Retinal pigment epithelial cell (primary cell): ENCODE data around the gene CFAP20DC.

Experiments used
- DNase-seq: peaks from one replicate; pipeline ENCODE4 v3.0.0-alpha.2; 2010; ENCODE audit warnings: low read depth
- H3K4me3 ChIP-seq: 2 replicates; pipeline ENCODE4 v1.5.1; 2011; ENCODE audit warnings: mild to moderate bottlenecking, low read length, control low read depth, moderate library complexity
- TF ChIP-seq, protein P1 (sequence below): conservative IDR thresholded peaks from 2 replicates; pipeline ENCODE4 v1.5.1; 2011; ENCODE audit warnings: low read depth, low read length, control low read depth, inconsistent platforms

CFAP20DC gene

GRCh38 chr3:58880182-58880581 is 169.6 kb downstream of the CFAP20DC start:
- TF ChIP-seq, protein P1, sequence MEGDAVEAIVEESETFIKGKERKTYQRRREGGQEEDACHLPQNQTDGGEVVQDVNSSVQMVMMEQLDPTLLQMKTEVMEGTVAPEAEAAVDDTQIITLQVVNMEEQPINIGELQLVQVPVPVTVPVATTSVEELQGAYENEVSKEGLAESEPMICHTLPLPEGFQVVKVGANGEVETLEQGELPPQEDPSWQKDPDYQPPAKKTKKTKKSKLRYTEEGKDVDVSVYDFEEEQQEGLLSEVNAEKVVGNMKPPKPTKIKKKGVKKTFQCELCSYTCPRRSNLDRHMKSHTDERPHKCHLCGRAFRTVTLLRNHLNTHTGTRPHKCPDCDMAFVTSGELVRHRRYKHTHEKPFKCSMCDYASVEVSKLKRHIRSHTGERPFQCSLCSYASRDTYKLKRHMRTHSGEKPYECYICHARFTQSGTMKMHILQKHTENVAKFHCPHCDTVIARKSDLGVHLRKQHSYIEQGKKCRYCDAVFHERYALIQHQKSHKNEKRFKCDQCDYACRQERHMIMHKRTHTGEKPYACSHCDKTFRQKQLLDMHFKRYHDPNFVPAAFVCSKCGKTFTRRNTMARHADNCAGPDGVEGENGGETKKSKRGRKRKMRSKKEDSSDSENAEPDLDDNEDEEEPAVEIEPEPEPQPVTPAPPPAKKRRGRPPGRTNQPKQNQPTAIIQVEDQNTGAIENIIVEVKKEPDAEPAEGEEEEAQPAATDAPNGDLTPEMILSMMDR = no peak
- no peak overlapping the region for H3K4me3 ChIP-seq
- no peak for DNase-seq

DNA sequence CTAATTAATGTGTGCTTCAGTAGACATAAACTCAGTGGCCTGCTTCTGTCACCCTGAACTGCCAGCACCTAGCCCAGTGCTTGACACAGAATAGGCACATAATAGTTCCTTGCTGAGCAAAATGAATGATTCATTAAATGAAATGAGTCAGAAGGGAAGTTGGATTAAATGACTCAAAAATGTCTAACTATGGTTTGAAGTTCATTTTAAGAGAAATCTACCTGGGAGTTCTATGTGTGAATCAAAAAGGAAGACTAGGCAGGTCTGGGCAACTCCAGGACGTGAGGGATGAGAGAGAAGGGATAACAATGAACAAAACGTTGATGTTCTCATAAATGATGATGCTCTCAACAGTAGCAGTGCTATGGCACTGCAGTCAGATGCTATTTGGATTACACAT is 175.0 kb downstream of the CFAP20DC start:
- DNase-seq = no peak
- H3K4me3 ChIP-seq = no peak overlapping the region
- TF ChIP-seq, protein P1 = no peak

- TF ChIP-seq, protein P1 = no peak
- no peak for DNase-seq
- no peak overlapping the region for H3K4me3 ChIP-seq
These were observed 175.5 kb downstream of the CFAP20DC start for GRCh38 chr3:58874248-58874741.

GRCh38 chr3:58868097-58868779 is 181.6 kb downstream of the CFAP20DC start:
- no peak overlapping the region for H3K4me3 ChIP-seq
- DNase-seq = no peak
- TF ChIP-seq, protein P1 = no peak

GRCh38 chr3:58867621-58868020 is 182.2 kb downstream of the CFAP20DC start:
- TF ChIP-seq, protein P1 = no peak
- no peak overlapping the region for H3K4me3 ChIP-seq

DNA sequence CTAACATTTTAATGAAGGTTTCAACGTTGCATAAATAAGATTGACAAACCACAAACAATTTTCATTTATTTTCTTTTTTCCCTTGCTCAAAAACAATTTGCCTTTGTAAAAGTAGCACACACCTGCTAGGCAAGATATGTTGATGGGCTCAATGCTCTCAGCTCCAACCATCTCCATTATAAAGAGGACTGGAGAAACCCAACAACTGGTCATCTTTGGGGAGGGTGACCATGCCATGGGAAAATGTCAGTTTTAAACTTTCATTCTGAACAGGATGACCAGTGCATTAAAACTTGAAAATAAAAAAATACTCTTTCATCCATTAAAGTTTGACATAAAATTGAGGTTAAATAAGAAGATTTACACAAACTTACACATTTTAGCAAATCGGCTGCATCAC is 183.7 kb downstream of the CFAP20DC start:
- no peak overlapping the region for H3K4me3 ChIP-seq
- DNase-seq = no peak
- TF ChIP-seq, protein P1 = no peak

More at GRCh38 chr3:58867621-58868020, 182.2 kb downstream of the CFAP20DC start:
- no peak for DNase-seq

GRCh38 chr3:58864480-58864879 is 185.3 kb downstream of the CFAP20DC start:
- no peak for DNase-seq
- TF ChIP-seq, protein P1 = no peak
- no peak overlapping the region for H3K4me3 ChIP-seq
